Transverse colon (tissue), 3 donors: Measurements from ENCODE around the gene HSH2D.

Experiments
- CTCF ChIP-seq, 5 experiments: fragments of 200-600 bp in 3 of 5; fragments of 450-650 bp in 2 of 5; sonication (generic) in 3 of 5; IDR thresholded peaks; 1 replicate in 2 of 5; 2 replicates in 3 of 5; pipeline ENCODE4 v1.5.1; 2016 to 2017; ENCODE audit warnings: antibody characterized with exemption in 5 of 5, inconsistent platforms in 3 of 5, mild to moderate bottlenecking in 2 of 5, moderate library complexity in 1 of 5
- POLR2A ChIP-seq: fragments of 450-650 bp; IDR thresholded peaks from one replicate; pipeline ENCODE4 v1.6.1; 2016; ENCODE audit warnings: antibody characterized with exemption, mild to moderate bottlenecking, moderate library complexity

DNA sequence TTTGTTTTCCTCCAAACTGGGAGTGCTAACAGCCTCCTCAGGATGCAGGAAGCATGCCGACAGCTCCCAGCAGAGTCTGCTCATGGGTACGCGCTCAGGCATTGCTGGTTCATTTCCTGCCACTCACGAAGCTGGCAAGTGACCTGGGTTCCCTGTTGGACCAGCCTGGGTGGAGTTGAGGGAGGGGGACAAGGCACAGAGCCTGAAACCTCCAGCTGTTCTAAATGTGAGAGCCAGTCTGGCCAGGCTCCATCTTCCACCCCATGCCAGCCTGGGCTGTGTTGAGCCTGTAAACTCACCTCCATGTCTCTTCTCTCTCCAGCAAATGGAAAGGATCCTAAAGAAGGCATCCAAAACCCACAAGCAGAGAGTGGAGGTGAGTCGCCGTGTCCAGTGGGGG lies 46.7 kb downstream of the HSH2D start:
- TF ChIP-seq CTCF (IDR thresholded peaks at IDR 0.05) (no peak), POLR2A (no peak)
